IMR-90 (cell line): Measurements from ENCODE around the gene BNIP5. TPM values are rescaled to one million over a fixed set of nuclear protein-coding genes. Genes with fewer than 3 reads are reported as not detected.

Source experiments
- ATAC-seq: fragments of 200-7000 bp; cut with Tn5 transposase; 2 replicates; pipeline ENCODE4 v1.9.1; 2020; ENCODE audit warnings: low read depth, mild to moderate bottlenecking, moderate library complexity
- BruUV-seq: library from RNA; stranded (reverse); fragments of 400-500 nt; replicated peaks from 2 replicates; lab custom pipeline; 2021; lab: Mats Ljungman, UMichigan
- CTCF ChIA-PET: fragments of 300-600 bp; formaldehyde crosslinking; extraction: SDS; loops from one replicate; lab custom pipeline; 2021; ENCODE audit warnings: antibody characterized with exemption; lab: Yijun Ruan, JAX
- POLR2A ChIA-PET: fragments of 300-600 bp; sonication (Branson Sonifier 250); formaldehyde crosslinking; loops from one replicate; lab custom pipeline; 2022; ENCODE audit warnings: antibody characterized with exemption; ENCODE audit not compliant: unreplicated experiment; lab: Charles Lee
- DNase-seq: peaks from one replicate; pipeline ENCODE4 v3.0.0; 2013
- H2AFZ ChIP-seq: replicated peaks from 2 replicates; pipeline ENCODE3; 2013; ENCODE audit warnings: low read length, mild to moderate bottlenecking; ENCODE audit not compliant: poor library complexity
- H2AK5ac ChIP-seq: 2 replicates; pipeline ENCODE4 v1.6.1; 2013; ENCODE audit warnings: low read depth, low read length, inconsistent platforms
- H2AK9ac ChIP-seq: replicated peaks from 2 replicates; pipeline ENCODE3; 2013; ENCODE audit warnings: mild to moderate bottlenecking, low read depth, low read length, moderate library complexity; ENCODE audit not compliant: poor library complexity
- H2BK120ac ChIP-seq: 2 replicates; pipeline ENCODE4 v1.6.1; 2013; ENCODE audit warnings: low read depth, low read length, inconsistent platforms
- H2BK15ac ChIP-seq: 3 replicates; pipeline ENCODE4 v1.6.1; 2013; ENCODE audit warnings: low read depth, low read length, inconsistent platforms
- H2BK20ac ChIP-seq: 2 replicates; pipeline ENCODE4 v1.6.1; 2013; ENCODE audit warnings: low read depth, mild to moderate bottlenecking, inconsistent platforms, low read length, moderate library complexity
- H2BK5ac ChIP-seq: 2 replicates; pipeline ENCODE4 v1.6.1; 2013; ENCODE audit warnings: mild to moderate bottlenecking, low read depth, low read length, inconsistent platforms; ENCODE audit not compliant: poor library complexity, severe bottlenecking
- H3K14ac ChIP-seq: replicated peaks from 2 replicates; pipeline ENCODE4 v1.6.1; 2013; ENCODE audit warnings: low read depth, low read length, inconsistent platforms
- H3K18ac ChIP-seq: 2 replicates; pipeline ENCODE4 v1.6.1; 2013; ENCODE audit warnings: low read depth, low read length, control low read depth
- H3K23ac ChIP-seq: 2 replicates; pipeline ENCODE4 v1.6.1; 2013; ENCODE audit warnings: low read depth, low read length, inconsistent platforms
- H3K27ac ChIP-seq: 2 replicates; pipeline ENCODE4 v1.5.1; 2013; ENCODE audit warnings: mild to moderate bottlenecking, control low read depth, low read length; ENCODE audit not compliant: insufficient read depth
- H3K27me3 ChIP-seq: 2 replicates; pipeline ENCODE4 v1.6.1; 2013; ENCODE audit warnings: low read length; ENCODE audit not compliant: control insufficient read depth, insufficient read depth
- H3K36me3 ChIP-seq: 2 replicates; pipeline ENCODE4 v1.6.1; 2013; ENCODE audit warnings: low read length, mixed read lengths; ENCODE audit not compliant: control insufficient read depth, insufficient read depth
- H3K4ac ChIP-seq: 2 replicates; pipeline ENCODE4 v1.6.1; 2013; ENCODE audit warnings: low read depth, low read length, inconsistent platforms
- H3K4me1 ChIP-seq: 2 replicates; pipeline ENCODE4 v1.6.1; 2013; ENCODE audit warnings: low read length, mixed read lengths; ENCODE audit not compliant: control insufficient read depth, insufficient read depth
- H3K4me2 ChIP-seq: 2 replicates; pipeline ENCODE4 v1.6.1; 2013; ENCODE audit warnings: low read depth, mild to moderate bottlenecking, control low read depth, low read length, moderate library complexity
- H3K4me3 ChIP-seq: 2 replicates; pipeline ENCODE4 v1.5.1; 2013; ENCODE audit warnings: low read depth, mild to moderate bottlenecking, control low read depth, low read length, moderate library complexity; ENCODE audit not compliant: insufficient read depth
- H3K56ac ChIP-seq: 2 replicates; pipeline ENCODE4 v1.6.1; 2013; ENCODE audit warnings: low read length, inconsistent platforms; ENCODE audit not compliant: insufficient read depth; ENCODE audit errors: extremely low read depth
- H3K79me1 ChIP-seq, 2 experiments: 2 replicates each; pipeline ENCODE4 v1.6.1; 2013; ENCODE audit warnings: low read length in 2 of 2, inconsistent platforms in 1 of 2, low read depth in 1 of 2
- H3K9ac ChIP-seq: 2 replicates; pipeline ENCODE4 v1.6.1; 2013; ENCODE audit warnings: low read depth, low read length, control low read depth
- H3K9me1 ChIP-seq: 2 replicates; pipeline ENCODE4 v1.6.1; 2013; ENCODE audit warnings: low read length, inconsistent platforms; ENCODE audit not compliant: insufficient read depth
- H3K9me3 ChIP-seq: 2 replicates; pipeline ENCODE4 v1.6.1; 2013; ENCODE audit warnings: low read length; ENCODE audit not compliant: control insufficient read depth, insufficient read depth
- H4K20me1 ChIP-seq: 2 replicates; pipeline ENCODE4 v1.6.1; 2013; ENCODE audit warnings: low read length, inconsistent platforms; ENCODE audit not compliant: insufficient read depth
- H4K5ac ChIP-seq: 2 replicates; pipeline ENCODE4 v1.6.1; 2013; ENCODE audit warnings: mild to moderate bottlenecking, low read depth, low read length, control low read depth
- H4K8ac ChIP-seq, 2 experiments: 2 replicates each; pipeline ENCODE4 v1.6.1; 2013; ENCODE audit warnings: low read depth in 2 of 2, low read length in 2 of 2, control low read depth in 1 of 2, inconsistent platforms in 1 of 2
- H4K91ac ChIP-seq: 2 replicates; pipeline ENCODE4 v1.6.1; 2013; ENCODE audit warnings: low read depth, low read length, inconsistent platforms; ENCODE audit not compliant: insufficient read depth
- RCOR1 ChIP-seq: IDR thresholded peaks from 2 replicates; pipeline ENCODE4 v1.6.1; 2012; ENCODE audit warnings: mild to moderate bottlenecking, low read length, improper control_type of control experiment; ENCODE audit not compliant: insufficient replicate concordance
- WGBS, 2 experiments: methylation state at CpG; one replicate each; pipeline versions ENCODE4 v1.1.5 to v1.1.7; 2013; ENCODE audit warnings: missing lambda C conversion rate in 2 of 2; ENCODE audit not compliant: insufficient read length in 1 of 2; ENCODE audit errors: extremely low coverage in 2 of 2; 5-methylcytosine and 5-hydroxymethylcytosine counted together
- dilution Hi-C: fragments of 300-500 bp; cut with HindIII; formaldehyde crosslinking; loops from one replicate; pipeline ENCODE4 v1.14.3; 2018; ENCODE audit warnings: low sequenced_read_pairs; ENCODE audit not compliant: unreplicated experiment
- in situ Hi-C: fragments of 300-500 bp; cut with MboI; formaldehyde crosslinking; loops from 3 replicates; pipeline ENCODE4 v1.14.3; 2019; ENCODE audit warnings: low sequenced_read_pairs, inconsistent platforms, mixed read lengths
- intact Hi-C: fragments of 100-400 bp; cut with micrococcal nuclease; formaldehyde crosslinking; loops from 2 replicates; pipeline ENCODE4 v1.10.0; 2022
- polyA plus RNA-seq, 3 experiments: library from polyadenylated mRNA; depleted of rRNA; stranded (reverse); fragments of >200 nt; gene quantifications; 2 replicates each; pipeline ENCODE4 v1.2.3, GENCODE V29; 2012; ENCODE audit warnings: low replicate concordance in 1 of 3
- total RNA-seq: library from RNA; depleted of rRNA; stranded (reverse); fragments of >200 nt; gene quantifications from 2 replicates; pipeline ENCODE4 v1.2.3, GENCODE V29; 2012
- TF ChIP-seq, protein P1 (sequence below): fragments of 150-350 bp; IDR thresholded peaks from 2 replicates; pipeline ENCODE4 v1.6.1; 2016; ENCODE audit warnings: low read depth, mild to moderate bottlenecking, low read length, moderate library complexity, borderline replicate concordance

BNIP5 gene
- total and polyA plus RNA-seq, 2 of the 4 experiments (the other 2 are of a cell fraction): not detected

DNA sequence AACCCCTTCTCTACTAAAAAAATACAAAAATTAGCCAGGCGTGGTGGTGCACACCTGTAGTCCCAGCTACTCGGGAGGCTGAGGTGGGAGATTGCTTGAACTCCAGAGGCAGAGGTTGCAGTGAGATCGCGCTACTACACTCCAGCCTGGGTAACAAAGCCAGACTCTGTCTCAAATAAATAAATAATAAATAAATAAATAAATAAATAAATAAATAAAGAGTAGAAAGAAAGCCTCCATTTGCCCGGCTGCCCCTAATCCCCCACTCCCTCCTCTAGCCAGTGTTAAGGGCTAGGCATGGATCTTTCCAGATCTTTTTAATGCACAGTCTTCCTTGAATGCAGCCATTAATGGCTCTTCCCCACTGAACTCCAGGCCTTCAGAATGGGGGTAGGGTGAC lies 63.6 kb downstream of the BNIP5 start:
- peaks cover 73% of the 10 kb centered on the region for H3K27me3 ChIP-seq
- H4K5ac ChIP-seq: no peak overlapping the region
- DNase-seq: no peak
- in situ Hi-C loops (no loop called here), dilution Hi-C loops (no loop called here), intact Hi-C loops (no loop called here)
- H2AFZ ChIP-seq: no peak overlapping the region
- H2AK5ac ChIP-seq: no peak overlapping the region
- no peak overlapping the region for H3K27ac ChIP-seq
- H3K56ac ChIP-seq: no peak overlapping the region
- WGBS, 2 experiments: no CpG with 5 or more reads among the region's 5 CpGs
- no peak overlapping the region for H3K9ac ChIP-seq
- TF ChIP-seq, protein P1, sequence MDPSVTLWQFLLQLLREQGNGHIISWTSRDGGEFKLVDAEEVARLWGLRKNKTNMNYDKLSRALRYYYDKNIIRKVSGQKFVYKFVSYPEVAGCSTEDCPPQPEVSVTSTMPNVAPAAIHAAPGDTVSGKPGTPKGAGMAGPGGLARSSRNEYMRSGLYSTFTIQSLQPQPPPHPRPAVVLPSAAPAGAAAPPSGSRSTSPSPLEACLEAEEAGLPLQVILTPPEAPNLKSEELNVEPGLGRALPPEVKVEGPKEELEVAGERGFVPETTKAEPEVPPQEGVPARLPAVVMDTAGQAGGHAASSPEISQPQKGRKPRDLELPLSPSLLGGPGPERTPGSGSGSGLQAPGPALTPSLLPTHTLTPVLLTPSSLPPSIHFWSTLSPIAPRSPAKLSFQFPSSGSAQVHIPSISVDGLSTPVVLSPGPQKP: no peak
- no peak for TF ChIP-seq RCOR1
- no peak overlapping the region for H3K18ac ChIP-seq
- no peak for ATAC-seq
- no peaks in the 10 kb centered on the region for H3K79me1 ChIP-seq
- no peak overlapping the region for H3K14ac ChIP-seq
- BruUV-seq: no TSS peak
- H3K9me3 ChIP-seq: no peaks in the 10 kb centered on the region
- H4K91ac ChIP-seq: no peak overlapping the region
- no peak overlapping the region for H2BK15ac ChIP-seq
- no peak overlapping the region for H3K4me3 ChIP-seq
- no peak overlapping the region for H2BK5ac ChIP-seq
- POLR2A ChIA-PET: no interaction called here
- CTCF ChIA-PET: no interaction called here
- H2AK9ac ChIP-seq: no peak overlapping the region
- H3K4me2 ChIP-seq: no peak overlapping the region
- no peak overlapping the region for H2BK20ac ChIP-seq
- no peak overlapping the region for H3K23ac ChIP-seq
- no peaks in the 10 kb centered on the region for H3K4me1 ChIP-seq
- no peak overlapping the region for H3K4ac ChIP-seq
- no peak overlapping the region for H2BK120ac ChIP-seq
- H3K9me1 ChIP-seq: no peaks in the 10 kb centered on the region; the same call in 1 of the 2 replicates
- no peak overlapping the region for H4K8ac ChIP-seq
- no peaks in the 10 kb centered on the region for H4K20me1 ChIP-seq
- no peaks in the 10 kb centered on the region for H3K36me3 ChIP-seq
